G401 (cell line): ENCODE results near the gene C1orf87. TPM values are rescaled to one million over a fixed set of nuclear protein-coding genes. Genes with fewer than 3 reads are reported as not detected.

ENCODE experiments used
- DNase-seq: peaks from one replicate; pipeline ENCODE4 v3.0.0-alpha.2; 2015; ENCODE audit warnings: low spot score
- in situ Hi-C: cut with HindIII; loops from 2 replicates; pipeline ENCODE4 v1.10.0; 2016; ENCODE audit warnings: low sequenced_read_pairs, mixed read lengths
- total RNA-seq: library from RNA; depleted of rRNA; stranded (reverse); fragments of >200 nt; shearing (Covaris generic); gene quantifications from 2 replicates; pipeline ENCODE4 v1.2.3, GENCODE V29; 2014

Gene C1orf87
- total RNA-seq, 1 experiment from 2014 or later: not detected

GRCh38 chr1:60066001-60066400 lies 7.6 kb downstream of the C1orf87 start:
- in situ Hi-C loops: no loop called here
- DNase-seq: no peak

- in situ Hi-C loops: no loop called here
- no peak for DNase-seq
Observed at GRCh38 chr1:60065199-60065598, 8.4 kb downstream of the C1orf87 start.

- DNase-seq: no peak
- in situ Hi-C loops: no loop called here
Observed at GRCh38 chr1:60063561-60063960, 10.0 kb downstream of the C1orf87 start.

GRCh38 chr1:60059468-60059867 lies 14.1 kb downstream of the C1orf87 start:
- DNase-seq: no peak
- in situ Hi-C loops: no loop called here

GRCh38 chr1:60055336-60055735 lies 18.2 kb downstream of the C1orf87 start:
- in situ Hi-C loops: no loop called here
- no peak for DNase-seq

- no peak for DNase-seq
- in situ Hi-C loops: no loop called here
Observed at GRCh38 chr1:60054374-60054773, 19.2 kb downstream of the C1orf87 start.

- DNase-seq: no peak
- in situ Hi-C loops: no loop called here
Observed at GRCh38 chr1:60052601-60053000, 21.0 kb downstream of the C1orf87 start.

GRCh38 chr1:60051191-60051590 lies 22.4 kb downstream of the C1orf87 start:
- in situ Hi-C loops: no loop called here
- no peak for DNase-seq

- in situ Hi-C loops: no loop called here
- no peak for DNase-seq
Observed at GRCh38 chr1:60049188-60049587, 24.4 kb downstream of the C1orf87 start.

- no peak for DNase-seq
- in situ Hi-C loops: no loop called here
Observed at GRCh38 chr1:60044881-60045280, 28.7 kb downstream of the C1orf87 start.

- in situ Hi-C loops: no loop called here
- DNase-seq: no peak
Observed at GRCh38 chr1:60041783-60042182, 31.8 kb downstream of the C1orf87 start.

GRCh38 chr1:60037669-60038068 lies 35.9 kb downstream of the C1orf87 start:
- DNase-seq: no peak
- in situ Hi-C loops: no loop called here

GRCh38 chr1:60036856-60037460 lies 36.6 kb downstream of the C1orf87 start:
- in situ Hi-C loops: no loop called here
- DNase-seq: no peak

- DNase-seq: no peak
- in situ Hi-C loops: no loop called here
Observed at GRCh38 chr1:60035921-60036320, 37.6 kb downstream of the C1orf87 start.

- DNase-seq: no peak
- in situ Hi-C loops: no loop called here
Observed at GRCh38 chr1:60034999-60035398, 38.6 kb downstream of the C1orf87 start.

- in situ Hi-C loops: no loop called here
- DNase-seq: no peak
Observed at GRCh38 chr1:60033066-60033465, 40.5 kb downstream of the C1orf87 start.

GRCh38 chr1:60031146-60031545 lies 42.4 kb downstream of the C1orf87 start:
- no peak for DNase-seq
- in situ Hi-C loops: no loop called here

- in situ Hi-C loops: no loop called here
- DNase-seq: no peak
Observed at GRCh38 chr1:60025552-60025951, 48.0 kb downstream of the C1orf87 start.

- in situ Hi-C loops: no loop called here
- DNase-seq: no peak
Observed at GRCh38 chr1:60017508-60018205, 55.9 kb downstream of the C1orf87 start.

- in situ Hi-C loops: no loop called here
- no peak for DNase-seq
Observed at GRCh38 chr1:60010690-60011089, 62.9 kb downstream of the C1orf87 start.

- DNase-seq: no peak
- in situ Hi-C loops: no loop called here
Observed at GRCh38 chr1:60008500-60008899, 65.1 kb downstream of the C1orf87 start.
